ENCODE measurements around the gene ACTG1. TPM values are rescaled to one million over a fixed set of nuclear protein-coding genes. Genes with fewer than 3 reads are reported as not detected.

ACTG1 gene
- total and polyA plus RNA-seq, 2 of the 13 experiments (the other 11 are each of a cell fraction or from before 2014, with no cell fraction given) = 973 to 1,138 TPM

DNA sequence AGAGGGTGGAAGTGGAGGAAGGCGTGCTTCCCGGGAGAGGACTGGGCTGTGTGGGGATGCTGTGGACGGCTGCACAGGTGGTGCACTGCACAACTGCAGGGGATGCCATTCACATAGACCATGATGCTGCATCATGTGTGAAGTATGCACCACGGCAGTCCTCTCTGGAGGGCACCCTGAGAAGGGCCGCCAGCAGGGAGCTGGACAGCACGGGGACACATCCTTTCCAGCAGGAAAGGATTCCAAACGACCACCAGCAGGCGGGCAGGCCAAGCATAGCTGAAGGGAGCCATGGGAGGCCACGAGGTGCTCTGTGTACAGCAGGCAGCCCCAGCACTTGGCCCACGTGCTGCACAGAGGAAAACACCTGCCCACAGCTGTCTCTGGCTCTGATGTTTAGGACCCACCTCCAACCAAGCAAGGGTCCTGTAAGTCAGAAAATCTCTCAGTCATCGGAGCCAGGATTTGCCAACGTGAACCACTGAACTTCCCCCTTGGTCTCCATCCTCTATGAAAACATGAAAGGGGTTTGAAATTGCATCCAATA, 10.1 kb downstream of the ACTG1 start:
- intact Hi-C loops (cut with micrococcal nuclease; ENCODE audit: unreplicated experiment) (no loop called here), in situ Hi-C loops (cut with HindIII; ENCODE audit: extremely low pct_ligation_motif_present, low pct_unique_long_range_greater_than_20kb) (no loop called here)
- BruUV-seq (replicated peaks) = no TSS peak
- Histone ChIP-seq H3K36me3 (replicated peaks in 1 of 2; ENCODE audit: control insufficient read depth in 1 of 2, insufficient read depth in 2 of 2, low read length in 2 of 2) (no peaks in the 10 kb centered on the region), H4K20me1 (ENCODE audit: insufficient read depth, low read length) (no peaks in the 10 kb centered on the region), H3K9me3 (ENCODE audit: low read length) (no peaks in the 10 kb centered on the region), H3K27me3 (ENCODE audit: control insufficient read depth in 1 of 2, insufficient read depth in 2 of 2, low read length in 2 of 2) (peaks cover 4 to 21% of the 10 kb centered on the region in 2 experiments), H3K27ac (ENCODE audit: extremely low read length, insufficient read depth, low read length) (no peak overlapping the region), H3K4me3 (replicated peaks in 1 of 3; ENCODE audit: insufficient read depth in 1 of 3, low read depth in 2 of 3, low read length in 3 of 3) (no peak overlapping the region), H3K79me2 (ENCODE audit: insufficient read depth, low read length) (no peaks in the 10 kb centered on the region), H3K9ac (ENCODE audit: insufficient read depth, low read depth, low read length) (no peak overlapping the region), H3K4me2 (ENCODE audit: low read depth, low read length) (no peak overlapping the region), H3K4me1 (ENCODE audit: insufficient read depth, low read length) (peaks cover 12% of the 10 kb centered on the region), H2AFZ (ENCODE audit: low read length) (no peak overlapping the region)
- ATAC-seq (peak; percentile 8), DNase-seq (ENCODE audit: low spot score) (no peak), FAIRE-seq (no peak)
- ChIA-PET POLR2A (interaction anchor here (1.6 kb wide), 1 partner anchor 10 kb away, joined by 7 read pairs; the partner anchor contains the start of gene ACTG1), CTCF (ENCODE audit: low intra/inter-chr PET ratio, low total read pairs) (no interaction called here)
- 23% methylated on average over 7 of the region's 12 CpGs for WGBS (ENCODE audit: low lambda C conversion rate)
- TF ChIP-seq, protein P1, sequence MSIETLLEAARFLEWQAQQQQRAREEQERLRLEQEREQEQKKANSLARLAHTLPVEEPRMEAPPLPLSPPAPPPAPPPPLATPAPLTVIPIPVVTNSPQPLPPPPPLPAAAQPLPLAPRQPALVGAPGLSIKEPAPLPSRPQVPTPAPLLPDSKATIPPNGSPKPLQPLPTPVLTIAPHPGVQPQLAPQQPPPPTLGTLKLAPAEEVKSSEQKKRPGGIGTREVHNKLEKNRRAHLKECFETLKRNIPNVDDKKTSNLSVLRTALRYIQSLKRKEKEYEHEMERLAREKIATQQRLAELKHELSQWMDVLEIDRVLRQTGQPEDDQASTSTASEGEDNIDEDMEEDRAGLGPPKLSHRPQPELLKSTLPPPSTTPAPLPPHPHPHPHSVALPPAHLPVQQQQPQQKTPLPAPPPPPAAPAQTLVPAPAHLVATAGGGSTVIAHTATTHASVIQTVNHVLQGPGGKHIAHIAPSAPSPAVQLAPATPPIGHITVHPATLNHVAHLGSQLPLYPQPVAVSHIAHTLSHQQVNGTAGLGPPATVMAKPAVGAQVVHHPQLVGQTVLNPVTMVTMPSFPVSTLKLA (IDR thresholded peaks at IDR 0.05) = peak; percentile 89
- no peak for TF ChIP-seq YY1 (IDR thresholded peaks at IDR 0.05; ENCODE audit: insufficient read depth, insufficient replicate concordance, low read depth, low read length)
- TF ChIP-seq, protein P2, sequence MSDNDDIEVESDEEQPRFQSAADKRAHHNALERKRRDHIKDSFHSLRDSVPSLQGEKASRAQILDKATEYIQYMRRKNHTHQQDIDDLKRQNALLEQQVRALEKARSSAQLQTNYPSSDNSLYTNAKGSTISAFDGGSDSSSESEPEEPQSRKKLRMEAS (IDR thresholded peaks at IDR 0.05) = peak; percentile 20; the same call in 1 of the 2 replicates
- no peak for TF ChIP-seq ZNF350 (CRISPR knock-in tag; IDR thresholded peaks at IDR 0.05; ENCODE audit: borderline replicate concordance, low read depth)
- TF ChIP-seq MTF2 (CRISPR knock-in tag; IDR thresholded peaks at IDR 0.05; ENCODE audit: borderline replicate concordance) = no peak
- TF ChIP-seq NFIC (IDR thresholded peaks at IDR 0.05; ENCODE audit: low read length) = no peak
- TF ChIP-seq, protein P3, sequence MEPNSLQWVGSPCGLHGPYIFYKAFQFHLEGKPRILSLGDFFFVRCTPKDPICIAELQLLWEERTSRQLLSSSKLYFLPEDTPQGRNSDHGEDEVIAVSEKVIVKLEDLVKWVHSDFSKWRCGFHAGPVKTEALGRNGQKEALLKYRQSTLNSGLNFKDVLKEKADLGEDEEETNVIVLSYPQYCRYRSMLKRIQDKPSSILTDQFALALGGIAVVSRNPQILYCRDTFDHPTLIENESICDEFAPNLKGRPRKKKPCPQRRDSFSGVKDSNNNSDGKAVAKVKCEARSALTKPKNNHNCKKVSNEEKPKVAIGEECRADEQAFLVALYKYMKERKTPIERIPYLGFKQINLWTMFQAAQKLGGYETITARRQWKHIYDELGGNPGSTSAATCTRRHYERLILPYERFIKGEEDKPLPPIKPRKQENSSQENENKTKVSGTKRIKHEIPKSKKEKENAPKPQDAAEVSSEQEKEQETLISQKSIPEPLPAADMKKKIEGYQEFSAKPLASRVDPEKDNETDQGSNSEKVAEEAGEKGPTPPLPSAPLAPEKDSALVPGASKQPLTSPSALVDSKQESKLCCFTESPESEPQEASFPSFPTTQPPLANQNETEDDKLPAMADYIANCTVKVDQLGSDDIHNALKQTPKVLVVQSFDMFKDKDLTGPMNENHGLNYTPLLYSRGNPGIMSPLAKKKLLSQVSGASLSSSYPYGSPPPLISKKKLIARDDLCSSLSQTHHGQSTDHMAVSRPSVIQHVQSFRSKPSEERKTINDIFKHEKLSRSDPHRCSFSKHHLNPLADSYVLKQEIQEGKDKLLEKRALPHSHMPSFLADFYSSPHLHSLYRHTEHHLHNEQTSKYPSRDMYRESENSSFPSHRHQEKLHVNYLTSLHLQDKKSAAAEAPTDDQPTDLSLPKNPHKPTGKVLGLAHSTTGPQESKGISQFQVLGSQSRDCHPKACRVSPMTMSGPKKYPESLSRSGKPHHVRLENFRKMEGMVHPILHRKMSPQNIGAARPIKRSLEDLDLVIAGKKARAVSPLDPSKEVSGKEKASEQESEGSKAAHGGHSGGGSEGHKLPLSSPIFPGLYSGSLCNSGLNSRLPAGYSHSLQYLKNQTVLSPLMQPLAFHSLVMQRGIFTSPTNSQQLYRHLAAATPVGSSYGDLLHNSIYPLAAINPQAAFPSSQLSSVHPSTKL (CRISPR knock-in tag; IDR thresholded peaks at IDR 0.05) = no peak
- TF ChIP-seq, protein P4, sequence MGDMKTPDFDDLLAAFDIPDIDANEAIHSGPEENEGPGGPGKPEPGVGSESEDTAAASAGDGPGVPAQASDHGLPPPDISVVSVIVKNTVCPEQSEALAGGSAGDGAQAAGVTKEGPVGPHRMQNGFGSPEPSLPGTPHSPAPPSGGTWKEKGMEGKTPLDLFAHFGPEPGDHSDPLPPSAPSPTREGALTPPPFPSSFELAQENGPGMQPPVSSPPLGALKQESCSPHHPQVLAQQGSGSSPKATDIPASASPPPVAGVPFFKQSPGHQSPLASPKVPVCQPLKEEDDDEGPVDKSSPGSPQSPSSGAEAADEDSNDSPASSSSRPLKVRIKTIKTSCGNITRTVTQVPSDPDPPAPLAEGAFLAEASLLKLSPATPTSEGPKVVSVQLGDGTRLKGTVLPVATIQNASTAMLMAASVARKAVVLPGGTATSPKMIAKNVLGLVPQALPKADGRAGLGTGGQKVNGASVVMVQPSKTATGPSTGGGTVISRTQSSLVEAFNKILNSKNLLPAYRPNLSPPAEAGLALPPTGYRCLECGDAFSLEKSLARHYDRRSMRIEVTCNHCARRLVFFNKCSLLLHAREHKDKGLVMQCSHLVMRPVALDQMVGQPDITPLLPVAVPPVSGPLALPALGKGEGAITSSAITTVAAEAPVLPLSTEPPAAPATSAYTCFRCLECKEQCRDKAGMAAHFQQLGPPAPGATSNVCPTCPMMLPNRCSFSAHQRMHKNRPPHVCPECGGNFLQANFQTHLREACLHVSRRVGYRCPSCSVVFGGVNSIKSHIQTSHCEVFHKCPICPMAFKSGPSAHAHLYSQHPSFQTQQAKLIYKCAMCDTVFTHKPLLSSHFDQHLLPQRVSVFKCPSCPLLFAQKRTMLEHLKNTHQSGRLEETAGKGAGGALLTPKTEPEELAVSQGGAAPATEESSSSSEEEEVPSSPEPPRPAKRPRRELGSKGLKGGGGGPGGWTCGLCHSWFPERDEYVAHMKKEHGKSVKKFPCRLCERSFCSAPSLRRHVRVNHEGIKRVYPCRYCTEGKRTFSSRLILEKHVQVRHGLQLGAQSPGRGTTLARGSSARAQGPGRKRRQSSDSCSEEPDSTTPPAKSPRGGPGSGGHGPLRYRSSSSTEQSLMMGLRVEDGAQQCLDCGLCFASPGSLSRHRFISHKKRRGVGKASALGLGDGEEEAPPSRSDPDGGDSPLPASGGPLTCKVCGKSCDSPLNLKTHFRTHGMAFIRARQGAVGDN (CRISPR knock-in tag; IDR thresholded peaks at IDR 0.05) = peak; percentile 38; the same call in 1 of the 2 replicates
- no peak for TF ChIP-seq MEIS2 (CRISPR knock-in tag; IDR thresholded peaks at IDR 0.05)
- TF ChIP-seq, protein P5, sequence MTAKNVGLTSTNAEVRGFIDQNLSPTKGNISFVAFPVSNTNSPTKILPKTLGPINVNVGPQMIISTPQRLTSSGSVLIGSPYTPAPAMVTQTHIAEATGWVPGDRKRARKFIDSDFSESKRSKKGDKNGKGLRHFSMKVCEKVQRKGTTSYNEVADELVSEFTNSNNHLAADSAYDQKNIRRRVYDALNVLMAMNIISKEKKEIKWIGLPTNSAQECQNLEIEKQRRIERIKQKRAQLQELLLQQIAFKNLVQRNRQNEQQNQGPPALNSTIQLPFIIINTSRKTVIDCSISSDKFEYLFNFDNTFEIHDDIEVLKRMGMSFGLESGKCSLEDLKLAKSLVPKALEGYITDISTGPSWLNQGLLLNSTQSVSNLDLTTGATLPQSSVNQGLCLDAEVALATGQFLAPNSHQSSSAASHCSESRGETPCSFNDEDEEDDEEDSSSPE (CRISPR knock-in tag; IDR thresholded peaks at IDR 0.05) = no peak
- TF ChIP-seq, protein P6, sequence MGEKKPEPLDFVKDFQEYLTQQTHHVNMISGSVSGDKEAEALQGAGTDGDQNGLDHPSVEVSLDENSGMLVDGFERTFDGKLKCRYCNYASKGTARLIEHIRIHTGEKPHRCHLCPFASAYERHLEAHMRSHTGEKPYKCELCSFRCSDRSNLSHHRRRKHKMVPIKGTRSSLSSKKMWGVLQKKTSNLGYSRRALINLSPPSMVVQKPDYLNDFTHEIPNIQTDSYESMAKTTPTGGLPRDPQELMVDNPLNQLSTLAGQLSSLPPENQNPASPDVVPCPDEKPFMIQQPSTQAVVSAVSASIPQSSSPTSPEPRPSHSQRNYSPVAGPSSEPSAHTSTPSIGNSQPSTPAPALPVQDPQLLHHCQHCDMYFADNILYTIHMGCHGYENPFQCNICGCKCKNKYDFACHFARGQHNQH (CRISPR knock-in tag; IDR thresholded peaks at IDR 0.05) = no peak
